K562 (cell line): ENCODE data around the gene IGSF9. TPM values are rescaled to one million over a fixed set of nuclear protein-coding genes. Genes with fewer than 3 reads are reported as not detected.

Source experiments
- CEBPG ChIP-seq, 3 experiments: fragments of 200-800 bp in 1 of 3; sonication (Bioruptor generic) in 1 of 3; sonication (generic) in 1 of 3; formaldehyde crosslinking in 1 of 3; IDR thresholded peaks in 2 of 3; conservative IDR thresholded peaks in 1 of 3; 2 replicates each; pipeline versions ENCODE4 v1.6.1 to v1.8.0; 2016 to 2022; ENCODE audit warnings: missing compliant biosample characterization in 2 of 3, missing genetic modification characterization in 2 of 3, mild to moderate bottlenecking in 1 of 3, missing genetic modification reagents in 1 of 3
- CTCFL ChIP-seq: IDR thresholded peaks from 2 replicates; pipeline ENCODE4 v1.6.1; 2011; ENCODE audit warnings: borderline replicate concordance, low read depth, mild to moderate bottlenecking, moderate library complexity, low read length; ENCODE audit not compliant: insufficient read depth, poor library complexity, severe bottlenecking
- E2F6 ChIP-seq, 2 experiments: IDR thresholded peaks; 2 replicates each; pipeline ENCODE4 v1.6.1; 2011; ENCODE audit warnings: borderline replicate concordance in 1 of 2, control low read depth in 1 of 2, low read depth in 1 of 2, low read length in 1 of 2, mild to moderate bottlenecking in 1 of 2, mixed read lengths in 1 of 2, moderate library complexity in 1 of 2; ENCODE audit not compliant: insufficient read depth in 1 of 2, insufficient read length in 1 of 2, poor library complexity in 1 of 2, severe bottlenecking in 1 of 2; ENCODE audit errors: extremely low read depth in 1 of 2
- GMEB1 ChIP-seq: fragments of 250-450 bp; sonication (Bioruptor Pico); IDR thresholded peaks from 2 replicates; pipeline ENCODE4 v1.4.0; 2020; ENCODE audit warnings: mild to moderate bottlenecking
- GTF2E2 ChIP-seq: fragments of 200-800 bp; sonication (Bioruptor generic); IDR thresholded peaks from 2 replicates; pipeline ENCODE4 v1.6.1; 2016; ENCODE audit warnings: missing genetic modification characterization, missing compliant biosample characterization
- HMGN3 ChIP-seq: IDR thresholded peaks from 2 replicates; pipeline ENCODE4 v1.6.1; 2011; ENCODE audit warnings: borderline replicate concordance, low read depth, mild to moderate bottlenecking, mixed read lengths, low read length; ENCODE audit not compliant: insufficient read length; ENCODE audit errors: extremely low read depth
- NFIC ChIP-seq: fragments of 450-650 bp; IDR thresholded peaks from 2 replicates; pipeline ENCODE4 v1.6.1; 2017; ENCODE audit warnings: mild to moderate bottlenecking, inconsistent platforms
- PCBP2 ChIP-seq: fragments of 200-400 bp; formaldehyde crosslinking; IDR thresholded peaks from 2 replicates; pipeline ENCODE4 v1.6.1; 2018; ENCODE audit warnings: low read length, low read depth, mild to moderate bottlenecking, moderate library complexity; ENCODE audit not compliant: poor library complexity, severe bottlenecking
- RB1 ChIP-seq: fragments of 450-650 bp; IDR thresholded peaks from 2 replicates; pipeline ENCODE4 v1.6.1; 2017; ENCODE audit warnings: low read depth, mild to moderate bottlenecking
- RBFOX2 ChIP-seq: fragments of 200-400 bp; formaldehyde crosslinking; IDR thresholded peaks from 2 replicates; pipeline ENCODE4 v1.6.1; 2017; ENCODE audit warnings: low read depth, mild to moderate bottlenecking, low read length, moderate library complexity
- SMAD1 ChIP-seq: fragments of 150-350 bp; IDR thresholded peaks from 2 replicates; pipeline ENCODE4 v1.6.1; 2014; ENCODE audit warnings: low read length, low read depth; ENCODE audit not compliant: partially characterized antibody
- SOX6 ChIP-seq: fragments of 450-650 bp; IDR thresholded peaks from 2 replicates; pipeline ENCODE4 v1.6.1; 2014; ENCODE audit warnings: mild to moderate bottlenecking
- STAT5A ChIP-seq: IDR thresholded peaks from 2 replicates; pipeline ENCODE4 v1.6.1; 2012; ENCODE audit warnings: low read length, inconsistent platforms, borderline replicate concordance
- TCF15 ChIP-seq: fragments of 250-450 bp; sonication (Bioruptor Pico); IDR thresholded peaks from 2 replicates; pipeline ENCODE4 v1.8.0; 2022; ENCODE audit warnings: moderate library complexity, mild to moderate bottlenecking, inconsistent platforms
- USF1 ChIP-seq: sonication (generic); formaldehyde crosslinking; IDR thresholded peaks from 2 replicates; pipeline ENCODE4 v1.9.0; 2022; ENCODE audit warnings: mild to moderate bottlenecking, missing genetic modification reagents
- ZNF146 ChIP-seq: IDR thresholded peaks from one replicate; pipeline ENCODE4 v1.6.1; 2018; ENCODE audit warnings: missing compliant biosample characterization; ENCODE audit not compliant: unreplicated experiment
- ZNF354B ChIP-seq: fragments of 250-450 bp; sonication (Bioruptor Pico); IDR thresholded peaks from 2 replicates; pipeline ENCODE4 v1.4.0; 2020
- ZNF79 ChIP-seq: fragments of 250-450 bp; sonication (Bioruptor Pico); IDR thresholded peaks from 2 replicates; pipeline ENCODE4 v1.4.0; 2020; ENCODE audit warnings: low read depth, mild to moderate bottlenecking, moderate library complexity
- polyA plus RNA-seq, 8 experiments: library from polyadenylated mRNA; depleted of rRNA in 4 of 8; stranded (reverse) in 5 of 8; unstranded in 3 of 8; fragments of >200 nt; fragmentation: Nextera tagmentation in 2 of 8; fragmentation: Illumina TruSeq in 1 of 8; extraction: Ambion mirVana in 2 of 8; extraction: Trizol in 1 of 8; gene quantifications; 2 replicates each; pipeline versions ENCODE4 v1.2.1 to v1.2.3, GENCODE V29; 2011 to 2014; ENCODE audit warnings: inconsistent platforms in 1 of 8, missing spikeins in 1 of 8
- total RNA-seq, 7 experiments: library from RNA; depleted of rRNA in 6 of 7; stranded (reverse); fragments of >200 nt in 6 of 7; fragmentation: Illumina TruSeq in 2 of 7; extraction: Trizol in 2 of 7; gene quantifications; 2 replicates each; pipeline versions ENCODE4 v1.2.1 to v1.2.3, GENCODE V29; 2011 to 2021; ENCODE audit warnings: low replicate concordance in 1 of 7

IGSF9 gene
- total and polyA plus RNA-seq, 9 of the 15 experiments (the other 6 are each of a cell fraction or from before 2014, with no cell fraction given), result 0.03 to 0.29 (median 0.07) TPM; not detected in 1

- TF ChIP-seq TCF15 (CRISPR knock-in tag) (no peak), ZNF354B (CRISPR knock-in tag) (no peak), USF1 (peak; percentile 88), ZNF79 (CRISPR knock-in tag) (no peak), STAT5A (no peak), ZNF146 (CRISPR knock-in tag) (no peak), NFIC (peak; percentile 84), GMEB1 (0 out of 2 replicates have a peak, but pooled peaks have one; percentile 38), RBFOX2 (peak; percentile 60), GTF2E2 (tag) (no peak), CEBPG (CRISPR knock-in tag; IDR thresholded peaks at IDR 0.05) (no peak), CEBPG (tag; conservative IDR thresholded peaks at IDR 0.05 in 1 of 2, IDR thresholded peaks at IDR 0.05 in 1 of 2) (no peak), SMAD1 (no peak), E2F6 (IDR thresholded peaks at IDR 0.05; ENCODE audit: borderline replicate concordance in 1 of 2, extremely low read depth in 1 of 2, insufficient read depth in 1 of 2, insufficient read length in 1 of 2, low read depth in 1 of 2, low read length in 1 of 2, poor library complexity in 1 of 2, severe bottlenecking in 1 of 2) (peak; percentile 89 to 94), RB1 (peak; percentile 85), HMGN3 (peak; percentile 53), SOX6 (no peak), PCBP2 (no peak), CTCFL (peak; percentile 97)
Measured at GRCh38 chr1:159945483-159946241, at the start of gene IGSF9 (continued).
